Tibial artery (tissue), 4 donors: ENCODE data around the gene ANGPT4.

Experiments used
- DNase-seq, 2 donors: peaks; one replicate each; pipeline ENCODE4 v3.0.0-alpha.2; 2019
- H3K27ac ChIP-seq, 2 donors: fragments of 200-600 bp; sonication (generic) in 1 of 2; 1 replicate in 1 of 2; 2 replicates in 1 of 2; pipeline ENCODE4 v1.5.1; 2018 to 2019; ENCODE audit warnings: mild to moderate bottlenecking in 1 of 2
- H3K27me3 ChIP-seq, 2 donors: fragments of 200-600 bp; sonication (generic) in 1 of 2; one replicate each; pipeline versions ENCODE4 v1.5.1 to v1.6.0; 2016 to 2019
- H3K36me3 ChIP-seq, 3 donors: fragments of 200-600 bp; sonication (generic) in 2 of 3; one replicate each; pipeline ENCODE4 v1.5.1; 2016 to 2019; ENCODE audit warnings: mild to moderate bottlenecking in 2 of 3
- H3K4me1 ChIP-seq, 4 donors: fragments of 200-600 bp; sonication (generic) in 2 of 4; 1 replicate in 3 of 4; 2 replicates in 1 of 4; pipeline ENCODE4 v1.5.1; 2016 to 2019
- H3K4me3 ChIP-seq, 2 donors: fragments of 200-600 bp; sonication (generic) in 1 of 2; 1 replicate in 1 of 2; 2 replicates in 1 of 2; pipeline ENCODE4 v1.5.1; 2018 to 2019; ENCODE audit warnings: mild to moderate bottlenecking in 2 of 2
- H3K9me3 ChIP-seq, 3 donors: fragments of 200-600 bp; sonication (generic) in 1 of 3; one replicate each; pipeline ENCODE4 v1.5.1; 2016 to 2019
- intact Hi-C: fragments of 100-400 bp; cut with DNase I; formaldehyde crosslinking; loops from one replicate; pipeline ENCODE4 v1.15.0; 2023; ENCODE audit warnings: low total_unique reads
- TF ChIP-seq, protein P1 (sequence below), 2 experiments: fragments of 200-600 bp in 1 of 2; fragments of 450-650 bp in 1 of 2; IDR thresholded peaks; one replicate each; pipeline ENCODE4 v1.5.1; 2017 to 2019; ENCODE audit warnings: antibody characterized with exemption in 2 of 2, mild to moderate bottlenecking in 1 of 2, moderate library complexity in 1 of 2

Gene ANGPT4

GRCh38 chr20:879626-880025, 36.5 kb downstream of the ANGPT4 start:
- no peaks in the 10 kb centered on the region for H3K36me3 ChIP-seq
- no peak for DNase-seq
- H3K4me1 ChIP-seq, result peaks cover 0 to 4% (median 4%) of the 10 kb centered on the region in 4 donors
- no peak overlapping the region for H3K27ac ChIP-seq
- no peak overlapping the region for H3K4me3 ChIP-seq
- no peaks in the 10 kb centered on the region for H3K9me3 ChIP-seq
- TF ChIP-seq, protein P1, sequence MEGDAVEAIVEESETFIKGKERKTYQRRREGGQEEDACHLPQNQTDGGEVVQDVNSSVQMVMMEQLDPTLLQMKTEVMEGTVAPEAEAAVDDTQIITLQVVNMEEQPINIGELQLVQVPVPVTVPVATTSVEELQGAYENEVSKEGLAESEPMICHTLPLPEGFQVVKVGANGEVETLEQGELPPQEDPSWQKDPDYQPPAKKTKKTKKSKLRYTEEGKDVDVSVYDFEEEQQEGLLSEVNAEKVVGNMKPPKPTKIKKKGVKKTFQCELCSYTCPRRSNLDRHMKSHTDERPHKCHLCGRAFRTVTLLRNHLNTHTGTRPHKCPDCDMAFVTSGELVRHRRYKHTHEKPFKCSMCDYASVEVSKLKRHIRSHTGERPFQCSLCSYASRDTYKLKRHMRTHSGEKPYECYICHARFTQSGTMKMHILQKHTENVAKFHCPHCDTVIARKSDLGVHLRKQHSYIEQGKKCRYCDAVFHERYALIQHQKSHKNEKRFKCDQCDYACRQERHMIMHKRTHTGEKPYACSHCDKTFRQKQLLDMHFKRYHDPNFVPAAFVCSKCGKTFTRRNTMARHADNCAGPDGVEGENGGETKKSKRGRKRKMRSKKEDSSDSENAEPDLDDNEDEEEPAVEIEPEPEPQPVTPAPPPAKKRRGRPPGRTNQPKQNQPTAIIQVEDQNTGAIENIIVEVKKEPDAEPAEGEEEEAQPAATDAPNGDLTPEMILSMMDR (IDR thresholded peaks at IDR 0.05), result no peak
- intact Hi-C loops, result no loop called here
- H3K27me3 ChIP-seq, result no peaks in the 10 kb centered on the region

DNA sequence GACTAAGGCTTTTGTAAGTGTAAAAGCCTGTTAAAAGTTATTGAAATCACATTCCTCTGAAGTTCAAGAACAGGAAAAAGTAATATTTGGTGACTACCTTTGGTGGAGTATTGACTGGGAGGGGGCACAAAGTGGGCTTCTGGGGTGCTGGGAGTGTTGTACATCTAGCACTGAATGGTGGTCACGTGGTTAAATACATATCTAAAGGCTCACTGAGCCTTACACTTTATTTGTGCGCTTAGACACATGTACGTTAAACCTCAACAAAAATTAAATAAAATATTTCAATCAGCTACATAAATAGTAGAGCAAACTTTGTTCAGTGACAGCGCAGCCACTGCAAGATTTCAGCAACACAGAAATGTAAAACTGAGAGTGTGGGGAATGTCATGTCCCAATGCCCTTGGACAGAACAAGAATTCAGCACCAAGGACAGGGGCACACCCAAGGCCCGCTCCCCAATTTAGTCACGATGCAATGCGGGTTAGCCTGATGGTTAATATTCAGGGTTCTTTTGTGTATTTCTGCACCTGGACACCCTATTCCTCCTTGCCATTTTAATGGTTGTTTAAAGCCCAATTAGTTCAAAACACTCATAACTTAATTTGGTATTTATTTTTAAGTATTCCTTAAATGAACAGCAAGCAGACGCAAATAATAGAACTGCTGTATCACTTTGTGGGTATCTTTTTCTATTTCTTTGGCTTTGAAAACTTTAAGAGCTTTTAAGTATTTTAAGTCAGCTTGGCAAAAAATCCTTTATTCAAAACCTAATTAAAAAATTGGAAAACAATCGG, 37.4 kb downstream of the ANGPT4 start:
- Histone ChIP-seq H3K36me3 (no peaks in the 10 kb centered on the region), H3K4me1 (no peaks in the 10 kb centered on the region), H3K9me3 (no peaks in the 10 kb centered on the region), H3K27ac (no peak overlapping the region), H3K27me3 (no peaks in the 10 kb centered on the region), H3K4me3 (no peak overlapping the region)
- TF ChIP-seq, protein P1 (IDR thresholded peaks at IDR 0.05), result no peak
- intact Hi-C loops, result no loop called here
- DNase-seq, result no peak

DNA sequence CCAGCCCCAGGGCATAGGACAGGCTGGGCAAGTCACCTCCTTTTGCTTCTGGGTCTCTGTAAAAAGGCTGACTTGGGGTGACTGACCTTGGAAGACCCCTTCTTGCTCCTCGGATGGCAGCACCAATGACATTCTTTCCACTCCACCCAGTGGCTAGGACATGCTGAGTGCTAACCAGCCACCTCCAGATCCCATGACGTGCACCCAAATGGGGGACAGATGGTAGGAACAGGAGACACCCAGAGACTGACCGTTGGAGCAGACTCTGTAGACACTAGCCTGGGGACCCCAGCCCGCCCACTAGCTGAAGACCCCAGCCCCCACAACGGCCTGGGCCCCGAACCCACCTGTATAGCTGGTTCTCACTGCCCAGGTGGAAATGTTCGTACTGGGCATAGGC, 38.3 kb downstream of the ANGPT4 start:
- Histone ChIP-seq H3K4me1 (no peaks in the 10 kb centered on the region), H3K36me3 (no peaks in the 10 kb centered on the region), H3K4me3 (no peak overlapping the region), H3K9me3 (no peaks in the 10 kb centered on the region), H3K27ac (no peak overlapping the region), H3K27me3 (no peaks in the 10 kb centered on the region)
- intact Hi-C loops, result no loop called here
- DNase-seq, result no peak
- TF ChIP-seq, protein P1 (IDR thresholded peaks at IDR 0.05), result no peak

- Histone ChIP-seq H3K27ac (no peak overlapping the region), H3K4me1 (no peaks in the 10 kb centered on the region), H3K9me3 (no peaks in the 10 kb centered on the region), H3K4me3 (no peak overlapping the region), H3K27me3 (no peaks in the 10 kb centered on the region), H3K36me3 (no peaks in the 10 kb centered on the region)
- TF ChIP-seq, protein P1 (IDR thresholded peaks at IDR 0.05), result no peak
- intact Hi-C loops, result no loop called here
- no peak for DNase-seq
Measured at GRCh38 chr20:875115-875514, 41.0 kb downstream of the ANGPT4 start.

- H3K4me3 ChIP-seq, result no peak overlapping the region
- H3K4me1 ChIP-seq, result no peaks in the 10 kb centered on the region
- no peak overlapping the region for H3K27ac ChIP-seq
- DNase-seq, result no peak
- TF ChIP-seq, protein P1 (IDR thresholded peaks at IDR 0.05), result no peak
- no peaks in the 10 kb centered on the region for H3K36me3 ChIP-seq
- no peaks in the 10 kb centered on the region for H3K27me3 ChIP-seq
- intact Hi-C loops, result no loop called here
- H3K9me3 ChIP-seq, result no peaks in the 10 kb centered on the region
Measured at GRCh38 chr20:873875-874607, 42.1 kb downstream of the ANGPT4 start.
